Left ventricle myocardium inferior (tissue), 1 donor: ENCODE measurements around the gene ITGBL1. TPM values are rescaled to one million over a fixed set of nuclear protein-coding genes. Genes with fewer than 3 reads are reported as not detected.

Experiments used
- DNase-seq: peaks from one replicate; pipeline ENCODE4 v3.0.0-alpha.2; 2020
- H3K27ac ChIP-seq: fragments of 200-600 bp; replicated peaks from 2 replicates; pipeline ENCODE4 v1.8.0; 2021
- H3K27me3 ChIP-seq: fragments of 200-600 bp; 2 replicates; pipeline ENCODE4 v1.8.0; 2021; ENCODE audit warnings: low read depth
- H3K36me3 ChIP-seq: fragments of 200-600 bp; 2 replicates; pipeline ENCODE4 v1.8.0; 2021
- H3K4me1 ChIP-seq: fragments of 200-600 bp; 2 replicates; pipeline ENCODE4 v1.8.0; 2021
- H3K4me3 ChIP-seq: fragments of 200-600 bp; 2 replicates; pipeline ENCODE4 v1.8.0; 2021; ENCODE audit warnings: mild to moderate bottlenecking, moderate library complexity
- H3K9me3 ChIP-seq: fragments of 200-600 bp; replicated peaks from 2 replicates; pipeline ENCODE4 v1.8.0; 2021
- CTCF ChIP-seq: fragments of 200-600 bp; IDR thresholded peaks from 2 replicates; pipeline ENCODE4 v1.8.0; 2021; ENCODE audit warnings: antibody characterized with exemption, mild to moderate bottlenecking, borderline replicate concordance
- intact Hi-C: fragments of 100-400 bp; cut with micrococcal nuclease; formaldehyde crosslinking; loops from one replicate; pipeline ENCODE4 v1.11.0; 2022
- total RNA-seq: library from RNA; stranded (reverse); fragmentation: NEBNext Ultra II Directional; extraction: Animal tissue kit (Norgen Biotek cat#: 25700); gene quantifications from one replicate; pipeline ENCODE4 v1.2.1, GENCODE V29; 2021
- donor health status: DM: no; HTN: yes; CAD: no; lungs with severe emphysema.

ITGBL1 gene
- total RNA-seq, 1 donor from 2014 or later, result 2.2 TPM

GRCh38 chr13:101673360-101674105, 221.1 kb downstream of the ITGBL1 start:
- no peak for DNase-seq
- Histone ChIP-seq H3K4me1 (no peaks in the 10 kb centered on the region), H3K36me3 (no peaks in the 10 kb centered on the region), H3K27ac (no peak overlapping the region), H3K27me3 (no peaks in the 10 kb centered on the region), H3K9me3 (peaks cover 1% of the 10 kb centered on the region), H3K4me3 (no peak overlapping the region)
- TF ChIP-seq CTCF, result no peak
- intact Hi-C loops, result no loop called here

- intact Hi-C loops, result no loop called here
- Histone ChIP-seq H3K4me1 (no peaks in the 10 kb centered on the region), H3K36me3 (no peaks in the 10 kb centered on the region), H3K9me3 (no peaks in the 10 kb centered on the region), H3K4me3 (no peak overlapping the region), H3K27me3 (no peaks in the 10 kb centered on the region), H3K27ac (no peak overlapping the region)
- no peak for TF ChIP-seq CTCF
- no peak for DNase-seq
These were observed 229.4 kb downstream of the ITGBL1 start for GRCh38 chr13:101681834-101682233.

- no peaks in the 10 kb centered on the region for H3K36me3 ChIP-seq
- DNase-seq, result no peak
- TF ChIP-seq CTCF, result no peak
- H3K27ac ChIP-seq, result no peak overlapping the region
- no peaks in the 10 kb centered on the region for H3K4me1 ChIP-seq
- H3K27me3 ChIP-seq, result no peaks in the 10 kb centered on the region
- H3K4me3 ChIP-seq, result no peak overlapping the region
- H3K9me3 ChIP-seq, result no peaks in the 10 kb centered on the region
- intact Hi-C loops, result no loop called here
These were observed 233.5 kb downstream of the ITGBL1 start for GRCh38 chr13:101686003-101686402.

- Histone ChIP-seq H3K9me3 (no peaks in the 10 kb centered on the region), H3K4me3 (no peak overlapping the region), H3K27me3 (no peaks in the 10 kb centered on the region), H3K4me1 (no peaks in the 10 kb centered on the region), H3K36me3 (no peaks in the 10 kb centered on the region), H3K27ac (no peak overlapping the region)
- no peak for TF ChIP-seq CTCF
- intact Hi-C loops, result no loop called here
- no peak for DNase-seq
These were observed 238.4 kb downstream of the ITGBL1 start for GRCh38 chr13:101690871-101691270.

GRCh38 chr13:101691341-101691860, 238.9 kb downstream of the ITGBL1 start:
- intact Hi-C loops, result no loop called here
- Histone ChIP-seq H3K9me3 (no peaks in the 10 kb centered on the region), H3K4me3 (no peak overlapping the region), H3K36me3 (no peaks in the 10 kb centered on the region), H3K27me3 (no peaks in the 10 kb centered on the region), H3K27ac (no peak overlapping the region), H3K4me1 (no peaks in the 10 kb centered on the region)
- no peak for TF ChIP-seq CTCF
- no peak for DNase-seq
